ENCODE data around the gene MC1R. TPM values are rescaled to one million over a fixed set of nuclear protein-coding genes. Genes with fewer than 3 reads are reported as not detected.

MC1R gene
- total and polyA plus RNA-seq, 10 of the 15 experiments (the other 5 are each of a cell fraction or from before 2014, with no cell fraction given): 0.06 to 2.3 (median 0.45) TPM

DNA sequence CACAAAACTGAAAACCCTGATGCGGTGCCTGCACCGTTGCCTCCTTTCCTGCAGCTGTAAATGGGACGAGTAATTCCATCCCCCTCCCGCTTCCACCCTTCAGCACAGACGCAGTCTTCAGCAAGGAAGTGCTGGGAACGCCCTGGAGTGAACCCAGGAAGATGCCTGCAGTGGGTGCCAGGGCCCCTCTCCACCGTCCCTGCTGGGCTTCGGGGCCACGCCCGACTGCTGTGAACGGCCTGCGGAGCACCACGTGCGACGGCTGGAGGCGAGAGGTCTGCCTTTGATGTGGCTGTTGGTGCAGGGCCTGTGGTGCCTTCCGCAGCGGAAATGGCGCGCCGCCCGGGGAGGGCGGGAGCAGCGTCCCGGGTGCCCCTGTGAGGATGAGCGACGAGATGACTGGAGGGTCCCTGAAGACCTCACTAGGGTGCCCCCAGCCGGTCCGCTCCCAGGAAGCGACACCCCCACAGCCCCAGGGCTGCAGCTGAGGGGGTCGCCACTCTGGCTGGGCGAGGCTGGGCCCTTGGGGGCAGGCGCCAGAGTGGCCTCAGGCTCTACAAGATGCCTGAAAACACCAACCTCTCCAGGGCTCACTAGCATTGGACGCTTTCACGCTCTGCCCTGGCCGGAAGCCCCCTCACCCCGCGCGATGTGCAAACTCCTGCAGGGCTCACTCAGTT, 749 bp upstream of the MC1R start:
- peak overlapping the region; percentile 2 for H3K27ac ChIP-seq (ENCODE audit: control insufficient read depth, insufficient read depth)
- in situ Hi-C loops (cut with MboI): no loop called here
- RAD21 ChIA-PET (ENCODE audit: unreplicated experiment): interaction anchor here (1.0 to 1.1 kb wide), 2 partner anchors 43 to 56 kb away, joined by 3 to 5 read pairs; no protein-coding TSS in a partner anchor
- ATAC-seq (peak; percentile 95), DNase-seq (ENCODE audit: low read depth, low spot score) (peak; percentile 73), FAIRE-seq (peak; percentile 94)
- CTCF ChIA-PET: interaction anchor here (0.7 to 3.1 kb wide), 5 partner anchors 8 to 1967 kb away, joined by 3 to 15 read pairs (median 5); no protein-coding TSS in a partner anchor
- H3K36me3 ChIP-seq (ENCODE audit: control insufficient read depth in 2 of 2, insufficient read depth in 2 of 2, low read length in 1 of 2): no peaks in the 10 kb centered on the region
- H4K20me1 ChIP-seq (ENCODE audit: control insufficient read depth, insufficient read depth): no peaks in the 10 kb centered on the region
- H3K4me1 ChIP-seq (ENCODE audit: control insufficient read depth, insufficient read depth, low read length): peaks cover 11% of the 10 kb centered on the region
- peak overlapping the region; percentile 62 for H3K4me3 ChIP-seq
- WGBS (ENCODE audit: insufficient coverage, insufficient replicate concordance, low lambda C conversion rate, missing lambda C conversion rate): 0% methylated on average over 37 of the region's 39 CpGs
- peaks cover 3 to 13% of the 10 kb centered on the region in 2 experiments for H3K27me3 ChIP-seq (replicated peaks in 1 of 2; ENCODE audit: control insufficient read depth in 2 of 2, insufficient read depth in 2 of 2, low read length in 1 of 2)
- H3K9ac ChIP-seq (ENCODE audit: control insufficient read depth, insufficient read depth, low read length): peak overlapping the region; percentile 26; the same call in 1 of the 2 replicates
- no TSS peak for BruUV-seq (replicated peaks)
- intact Hi-C loops (cut with micrococcal nuclease; ENCODE audit: unreplicated experiment): loop anchor here (10.0 kb wide), 1 partner anchor 213 kb away; the partner anchor contains the start of gene SPATA2L
- POLR2A ChIA-PET: interaction anchor here (1.3 kb wide), 1 partner anchor 54 kb away, joined by 3 read pairs; no protein-coding TSS in a partner anchor
- peak overlapping the region; percentile 21 for H2AFZ ChIP-seq (ENCODE audit: control insufficient read depth, low read depth, low read length)
- SMC1A ChIA-PET (ENCODE audit: uncharacterized antibody, unreplicated experiment): interaction anchor here (1.0 kb wide), 1 partner anchor 103 kb away, joined by 3 read pairs; no protein-coding TSS in a partner anchor
- H3K9me3 ChIP-seq (replicated peaks; ENCODE audit: control insufficient read depth, insufficient read depth, low read length): no peaks in the 10 kb centered on the region
- peak overlapping the region; percentile 91 for H3K4me2 ChIP-seq (ENCODE audit: control insufficient read depth, insufficient read depth)
- H3K79me2 ChIP-seq (ENCODE audit: control insufficient read depth, insufficient read depth, low read length): no peaks in the 10 kb centered on the region
- TF ChIP-seq POLR2AphosphoS5 (IDR thresholded peaks at IDR 0.05; ENCODE audit: low read length) (peak; percentile 44; the same call in 1 of the 2 replicates), ESRRA (IDR thresholded peaks at IDR 0.05; ENCODE audit: low read length) (no peak), SP1 (IDR thresholded peaks at IDR 0.05; ENCODE audit: low read depth, low read length) (no peak), CBX3 (IDR thresholded peaks at IDR 0.05; ENCODE audit: borderline replicate concordance, low read depth) (no peak), DPF2 (IDR thresholded peaks at IDR 0.05) (peak; percentile 82), CHD4 (IDR thresholded peaks at IDR 0.05) (no peak), CREM (IDR thresholded peaks at IDR 0.05; ENCODE audit: low read depth) (peak; percentile 70), RBBP5 (conservative IDR thresholded peaks at IDR 0.05) (no peak), ZNF384 (IDR thresholded peaks at IDR 0.05; ENCODE audit: borderline replicate concordance, low read depth, low read length) (no peak), MTA2 (IDR thresholded peaks at IDR 0.05; ENCODE audit: low read depth) (no peak), KAT2A (conservative IDR thresholded peaks at IDR 0.05; ENCODE audit: control insufficient read depth, low read depth, low read length) (no peak), BCL11A (IDR thresholded peaks at IDR 0.05; ENCODE audit: low read depth, low read length) (no peak), MYC (IDR thresholded peaks at IDR 0.05; ENCODE audit: insufficient read depth, insufficient read length, insufficient replicate concordance, low read length, severe bottlenecking) (peak; percentile 88), ZNF622 (IDR thresholded peaks at IDR 0.05) (no peak)
- TF ChIP-seq, protein P1, sequence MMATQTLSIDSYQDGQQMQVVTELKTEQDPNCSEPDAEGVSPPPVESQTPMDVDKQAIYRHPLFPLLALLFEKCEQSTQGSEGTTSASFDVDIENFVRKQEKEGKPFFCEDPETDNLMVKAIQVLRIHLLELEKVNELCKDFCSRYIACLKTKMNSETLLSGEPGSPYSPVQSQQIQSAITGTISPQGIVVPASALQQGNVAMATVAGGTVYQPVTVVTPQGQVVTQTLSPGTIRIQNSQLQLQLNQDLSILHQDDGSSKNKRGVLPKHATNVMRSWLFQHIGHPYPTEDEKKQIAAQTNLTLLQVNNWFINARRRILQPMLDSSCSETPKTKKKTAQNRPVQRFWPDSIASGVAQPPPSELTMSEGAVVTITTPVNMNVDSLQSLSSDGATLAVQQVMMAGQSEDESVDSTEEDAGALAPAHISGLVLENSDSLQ (IDR thresholded peaks at IDR 0.05): no peak; the same call in 1 of the 2 replicates
- TF ChIP-seq, protein P2, sequence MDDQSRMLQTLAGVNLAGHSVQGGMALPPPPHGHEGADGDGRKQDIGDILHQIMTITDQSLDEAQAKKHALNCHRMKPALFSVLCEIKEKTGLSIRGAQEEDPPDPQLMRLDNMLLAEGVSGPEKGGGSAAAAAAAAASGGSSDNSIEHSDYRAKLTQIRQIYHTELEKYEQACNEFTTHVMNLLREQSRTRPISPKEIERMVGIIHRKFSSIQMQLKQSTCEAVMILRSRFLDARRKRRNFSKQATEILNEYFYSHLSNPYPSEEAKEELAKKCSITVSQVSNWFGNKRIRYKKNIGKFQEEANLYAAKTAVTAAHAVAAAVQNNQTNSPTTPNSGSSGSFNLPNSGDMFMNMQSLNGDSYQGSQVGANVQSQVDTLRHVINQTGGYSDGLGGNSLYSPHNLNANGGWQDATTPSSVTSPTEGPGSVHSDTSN (IDR thresholded peaks at IDR 0.05; ENCODE audit: insufficient replicate concordance, low read depth, low read length): no peak
- TF ChIP-seq, protein P3, sequence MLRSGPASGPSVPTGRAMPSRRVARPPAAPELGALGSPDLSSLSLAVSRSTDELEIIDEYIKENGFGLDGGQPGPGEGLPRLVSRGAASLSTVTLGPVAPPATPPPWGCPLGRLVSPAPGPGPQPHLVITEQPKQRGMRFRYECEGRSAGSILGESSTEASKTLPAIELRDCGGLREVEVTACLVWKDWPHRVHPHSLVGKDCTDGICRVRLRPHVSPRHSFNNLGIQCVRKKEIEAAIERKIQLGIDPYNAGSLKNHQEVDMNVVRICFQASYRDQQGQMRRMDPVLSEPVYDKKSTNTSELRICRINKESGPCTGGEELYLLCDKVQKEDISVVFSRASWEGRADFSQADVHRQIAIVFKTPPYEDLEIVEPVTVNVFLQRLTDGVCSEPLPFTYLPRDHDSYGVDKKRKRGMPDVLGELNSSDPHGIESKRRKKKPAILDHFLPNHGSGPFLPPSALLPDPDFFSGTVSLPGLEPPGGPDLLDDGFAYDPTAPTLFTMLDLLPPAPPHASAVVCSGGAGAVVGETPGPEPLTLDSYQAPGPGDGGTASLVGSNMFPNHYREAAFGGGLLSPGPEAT (IDR thresholded peaks at IDR 0.05; ENCODE audit: low read depth): 0 out of 2 replicates have a peak, but pooled peaks have one; percentile 42
- TF ChIP-seq, protein P4, sequence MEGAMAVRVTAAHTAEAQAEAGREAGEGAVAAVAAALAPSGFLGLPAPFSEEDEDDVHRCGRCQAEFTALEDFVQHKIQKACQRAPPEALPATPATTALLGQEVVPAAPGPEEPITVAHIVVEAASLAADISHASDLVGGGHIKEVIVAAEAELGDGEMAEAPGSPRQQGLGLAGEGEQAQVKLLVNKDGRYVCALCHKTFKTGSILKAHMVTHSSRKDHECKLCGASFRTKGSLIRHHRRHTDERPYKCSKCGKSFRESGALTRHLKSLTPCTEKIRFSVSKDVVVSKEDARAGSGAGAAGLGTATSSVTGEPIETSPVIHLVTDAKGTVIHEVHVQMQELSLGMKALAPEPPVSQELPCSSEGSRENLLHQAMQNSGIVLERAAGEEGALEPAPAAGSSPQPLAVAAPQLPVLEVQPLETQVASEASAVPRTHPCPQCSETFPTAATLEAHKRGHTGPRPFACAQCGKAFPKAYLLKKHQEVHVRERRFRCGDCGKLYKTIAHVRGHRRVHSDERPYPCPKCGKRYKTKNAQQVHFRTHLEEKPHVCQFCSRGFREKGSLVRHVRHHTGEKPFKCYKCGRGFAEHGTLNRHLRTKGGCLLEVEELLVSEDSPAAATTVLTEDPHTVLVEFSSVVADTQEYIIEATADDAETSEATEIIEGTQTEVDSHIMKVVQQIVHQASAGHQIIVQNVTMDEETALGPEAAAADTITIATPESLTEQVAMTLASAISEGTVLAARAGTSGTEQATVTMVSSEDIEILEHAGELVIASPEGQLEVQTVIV (IDR thresholded peaks at IDR 0.05; ENCODE audit: borderline replicate concordance, partially characterized antibody): peak; percentile 36
